Subcutaneous adipose tissue (tissue), 4 donors: ENCODE measurements around the gene ABI3. TPM values are rescaled to one million over a fixed set of nuclear protein-coding genes. Genes with fewer than 3 reads are reported as not detected.

Experiments used
- total RNA-seq, 4 donors: library from RNA; depleted of rRNA; stranded (reverse); fragments of >200 nt; gene quantifications; one replicate each; pipeline ENCODE4 v1.1.0, GENCODE V29; 2016
- TF ChIP-seq, protein P1 (sequence below): fragments of 450-650 bp; IDR thresholded peaks from one replicate; pipeline ENCODE4 v1.5.1; 2016; ENCODE audit warnings: low read depth, mild to moderate bottlenecking, control low read depth, antibody characterized with exemption, moderate library complexity

ABI3 gene
- total RNA-seq, 4 donors from 2014 or later = 0.82 to 8.5 (median 4.4) TPM

DNA sequence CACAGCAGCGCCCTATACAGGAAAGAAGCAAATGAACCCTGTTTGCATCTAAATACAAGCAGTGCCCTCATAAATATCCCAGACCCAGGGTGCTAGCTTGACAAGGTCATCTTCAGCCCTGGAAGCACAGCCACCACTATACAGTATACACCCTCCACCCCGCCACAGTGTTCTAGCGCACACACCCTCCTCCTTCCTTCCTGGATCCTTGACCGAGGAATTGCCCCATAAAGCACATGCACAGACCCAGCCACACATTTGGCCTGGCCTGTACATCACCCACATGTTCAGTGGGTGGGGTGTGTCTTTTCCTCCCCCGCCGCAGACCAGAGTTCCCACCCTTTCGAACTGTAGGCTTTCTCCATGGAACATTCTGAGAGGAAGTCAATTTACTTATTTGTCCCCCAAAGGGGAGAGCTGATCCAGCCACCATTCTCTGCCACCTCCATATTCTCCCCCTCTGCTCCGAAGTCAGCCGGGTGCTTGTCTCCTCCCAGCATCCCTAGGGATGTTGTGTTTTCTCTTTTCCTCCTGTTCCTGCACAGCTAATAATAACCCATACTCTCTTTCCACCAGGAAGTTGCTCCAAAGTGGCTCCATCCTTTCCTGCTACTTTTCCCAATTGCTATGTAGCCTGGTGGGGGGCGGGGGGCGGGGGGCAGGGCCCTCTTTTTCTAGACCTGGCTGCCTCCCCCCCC, 6.6 kb downstream of the ABI3 start:
- TF ChIP-seq, protein P1, sequence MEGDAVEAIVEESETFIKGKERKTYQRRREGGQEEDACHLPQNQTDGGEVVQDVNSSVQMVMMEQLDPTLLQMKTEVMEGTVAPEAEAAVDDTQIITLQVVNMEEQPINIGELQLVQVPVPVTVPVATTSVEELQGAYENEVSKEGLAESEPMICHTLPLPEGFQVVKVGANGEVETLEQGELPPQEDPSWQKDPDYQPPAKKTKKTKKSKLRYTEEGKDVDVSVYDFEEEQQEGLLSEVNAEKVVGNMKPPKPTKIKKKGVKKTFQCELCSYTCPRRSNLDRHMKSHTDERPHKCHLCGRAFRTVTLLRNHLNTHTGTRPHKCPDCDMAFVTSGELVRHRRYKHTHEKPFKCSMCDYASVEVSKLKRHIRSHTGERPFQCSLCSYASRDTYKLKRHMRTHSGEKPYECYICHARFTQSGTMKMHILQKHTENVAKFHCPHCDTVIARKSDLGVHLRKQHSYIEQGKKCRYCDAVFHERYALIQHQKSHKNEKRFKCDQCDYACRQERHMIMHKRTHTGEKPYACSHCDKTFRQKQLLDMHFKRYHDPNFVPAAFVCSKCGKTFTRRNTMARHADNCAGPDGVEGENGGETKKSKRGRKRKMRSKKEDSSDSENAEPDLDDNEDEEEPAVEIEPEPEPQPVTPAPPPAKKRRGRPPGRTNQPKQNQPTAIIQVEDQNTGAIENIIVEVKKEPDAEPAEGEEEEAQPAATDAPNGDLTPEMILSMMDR = no peak

DNA sequence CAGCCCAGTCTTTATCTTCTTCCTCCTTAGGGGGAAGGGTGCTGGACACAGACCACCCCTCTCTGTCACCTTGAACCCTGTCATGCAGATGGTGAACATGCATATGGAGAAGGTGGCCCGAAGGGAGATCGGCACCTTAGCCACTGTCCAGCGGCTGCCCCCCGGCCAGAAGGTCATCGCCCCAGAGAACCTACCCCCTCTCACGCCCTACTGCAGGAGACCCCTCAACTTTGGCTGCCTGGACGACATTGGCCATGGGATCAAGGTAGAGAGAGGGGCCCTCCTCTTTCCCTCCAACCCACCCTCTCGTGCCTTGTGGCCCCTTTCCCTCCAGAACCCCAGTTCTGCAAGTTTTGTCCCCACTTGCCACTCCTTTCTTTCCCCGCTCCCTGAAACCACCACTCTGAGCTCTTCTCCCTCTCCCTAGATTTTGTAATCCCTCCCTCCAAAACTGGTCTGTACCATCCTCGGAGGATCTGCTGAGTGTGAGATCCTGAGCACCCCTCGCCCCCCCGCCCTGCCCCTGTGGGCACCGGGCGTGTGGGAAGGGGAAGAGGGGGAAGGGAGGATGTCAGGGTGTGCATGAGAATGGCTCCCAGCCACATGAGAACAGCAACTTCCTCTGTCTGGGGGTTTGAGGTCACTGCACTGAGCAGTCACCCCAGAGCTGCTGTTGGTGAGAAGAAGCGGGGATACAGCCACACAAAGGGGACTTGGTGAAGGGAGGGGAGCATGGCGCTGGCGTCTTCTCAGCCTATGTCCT, 7.3 kb downstream of the ABI3 start:
- TF ChIP-seq, protein P1 = no peak

DNA sequence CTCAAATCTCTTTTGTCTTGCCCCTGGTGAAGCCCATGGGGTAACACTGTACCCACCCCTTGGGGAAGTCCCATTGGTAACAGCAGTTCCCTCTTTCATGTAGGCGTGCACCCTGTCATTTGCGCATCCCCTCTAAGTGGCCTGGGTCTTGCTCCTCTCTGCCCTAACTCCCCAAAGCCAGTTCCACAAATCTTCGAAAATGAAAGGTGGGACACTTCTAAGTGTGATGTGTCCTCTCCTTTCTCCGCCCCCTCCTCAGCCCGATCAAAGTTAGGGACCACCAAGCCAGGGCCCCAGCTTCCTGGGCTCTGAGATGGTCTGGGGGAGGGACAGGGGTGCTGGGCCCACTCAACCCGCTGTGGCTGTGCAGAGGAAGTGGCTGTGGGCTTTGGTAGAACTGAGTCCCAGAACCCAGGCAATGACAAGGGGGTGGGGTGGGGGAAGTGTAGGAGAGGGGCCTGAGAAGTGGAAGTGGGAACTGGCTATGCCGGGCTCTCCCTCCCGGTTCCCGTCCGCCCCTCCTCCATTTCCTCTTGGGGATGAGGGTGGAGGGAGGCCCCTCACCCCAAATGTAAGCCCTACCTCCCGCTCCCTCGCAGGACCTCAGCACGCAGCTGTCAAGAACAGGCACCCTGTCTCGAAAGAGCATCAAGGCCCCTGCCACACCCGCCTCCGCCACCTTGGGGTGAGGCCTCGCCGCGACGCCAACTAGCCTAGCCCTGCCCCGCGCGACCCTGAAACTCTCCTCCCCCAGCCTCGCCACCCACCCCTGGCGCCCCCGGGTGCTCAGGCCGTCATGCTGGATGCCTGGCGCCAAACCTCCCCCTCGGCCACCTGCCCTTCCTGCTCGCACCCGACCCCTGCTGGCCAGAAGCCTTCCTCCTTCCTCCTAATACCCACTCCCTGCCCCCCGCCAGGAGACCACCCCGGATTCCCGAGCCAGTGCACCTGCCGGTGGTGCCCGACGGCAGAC, 8.7 kb downstream of the ABI3 start:
- TF ChIP-seq, protein P1 = no peak

DNA sequence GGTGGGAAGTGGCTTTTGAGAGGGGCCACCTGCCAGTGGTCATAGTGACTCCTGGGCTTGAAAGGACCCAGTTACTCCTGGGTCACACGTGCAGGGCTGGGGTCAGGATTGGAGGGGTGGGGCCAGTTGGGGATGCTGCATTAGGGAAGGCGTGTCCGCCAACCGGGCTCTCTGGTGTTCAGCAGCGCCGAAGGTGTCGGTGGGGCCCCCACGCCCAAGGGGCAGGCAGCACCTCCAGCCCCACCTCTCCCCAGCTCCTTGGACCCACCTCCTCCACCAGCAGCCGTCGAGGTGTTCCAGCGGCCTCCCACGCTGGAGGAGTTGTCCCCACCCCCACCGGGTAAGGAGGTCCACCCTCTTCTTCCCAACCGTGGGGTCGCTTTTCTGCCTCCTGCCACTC, 9.5 kb downstream of the ABI3 start:
- TF ChIP-seq, protein P1 = no peak

DNA sequence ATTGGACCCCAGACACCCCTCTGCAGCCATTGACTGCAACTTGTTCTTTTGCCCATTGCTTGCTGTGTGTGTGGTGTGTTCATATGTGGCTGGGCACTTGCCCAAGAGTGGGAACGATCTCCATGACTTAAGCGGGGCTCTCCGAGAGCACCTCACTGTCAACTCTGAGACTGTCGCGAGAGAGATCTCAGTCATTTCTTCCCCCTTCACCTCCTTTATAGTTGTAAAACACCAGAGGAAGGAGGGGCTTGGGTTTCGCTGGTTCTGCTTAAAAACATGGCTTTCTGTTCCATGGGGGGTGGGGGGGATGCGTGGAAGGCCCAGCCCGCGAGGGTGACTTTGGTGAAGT, 12.6 kb downstream of the ABI3 start:
- TF ChIP-seq, protein P1 = no peak

DNA sequence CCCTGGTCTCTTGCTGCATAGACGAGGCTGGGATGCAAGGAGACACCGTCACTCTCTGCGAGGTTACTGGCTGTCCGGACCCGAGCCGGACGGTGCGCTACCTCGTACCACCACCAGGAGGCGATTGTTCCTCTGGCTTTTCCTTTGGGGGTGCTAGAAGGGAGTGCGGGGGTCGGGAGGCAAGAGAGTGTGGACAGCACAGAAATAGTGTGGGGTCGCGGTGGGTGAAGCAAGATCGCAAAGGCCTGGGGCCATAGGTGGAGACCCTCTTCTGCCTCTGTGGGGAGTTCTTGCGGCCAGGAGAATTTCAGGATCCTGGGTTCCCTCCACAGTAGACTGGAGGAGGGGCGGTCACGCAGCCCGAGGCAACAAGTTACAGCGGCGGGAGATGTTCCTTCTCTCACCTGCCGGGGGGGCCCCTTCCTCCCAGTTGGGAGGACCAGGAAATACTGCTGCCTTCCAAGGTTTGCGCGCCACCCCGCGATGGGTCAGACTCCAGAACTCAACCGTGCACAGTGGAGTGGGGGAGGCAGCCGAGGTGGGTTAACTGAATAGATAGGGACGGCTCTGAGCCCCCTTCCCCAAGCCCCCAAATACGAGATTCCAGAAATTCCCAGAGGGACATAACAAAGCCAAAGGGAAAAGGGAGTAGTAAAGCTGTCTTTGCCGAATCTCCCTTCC, 13.2 kb downstream of the ABI3 start:
- TF ChIP-seq, protein P1 = no peak
